Posterior vena cava (tissue), 2 donors: ENCODE data around the gene GFM1. TPM values are rescaled to one million over a fixed set of nuclear protein-coding genes. Genes with fewer than 3 reads are reported as not detected.

Experiments used
- DNase-seq: peaks from one replicate; pipeline ENCODE4 v3.0.0-alpha.2; 2020; ENCODE audit warnings: low spot score
- intact Hi-C, 2 donors: fragments of 100-400 bp; cut with DNase I; formaldehyde crosslinking; loops; one replicate each; pipeline versions ENCODE4 v1.14.1 to v1.14.2; 2022 to 2023
- long read RNA-seq, 2 donors: library from polyadenylated mRNA; unstranded; transcript quantifications; one replicate each; pipeline ENCODE4 v2.0.0, GENCODE V29; 2020 to 2021
- total RNA-seq, 2 donors: library from RNA; stranded (reverse); fragmentation: NEBNext Ultra II Directional; extraction: Animal tissue kit (Norgen Biotek cat#: 25700); gene quantifications; one replicate each; pipeline ENCODE4 v1.2.1, GENCODE V29; 2021
- donor health status: DM: yes; HTN: yes; CAD: no.
- donor health status: DM: yes; HTN: yes; CAD: no.

GFM1 gene
- 10 to 100 TPM; 39.1 to 47.1 TPM for total RNA-seq
- long read RNA-seq, donor 1, transcript GFM1-210 (18 exons, 3,721 nt) = major isoform, 16 of 22 reads
- long read RNA-seq, donor 1, partial matches to known transcripts = 2 of 22 reads
- long read RNA-seq, donor 1, other reads (novel, unspliced or antisense) = 4 of 22 reads
- long read RNA-seq, donor 2, transcript GFM1-210 (18 exons, 3,721 nt) = major isoform, 15 of 27 reads
- long read RNA-seq, donor 2, partial matches to known transcripts = 5 of 27 reads
- long read RNA-seq, donor 2, other reads (novel, unspliced or antisense) = 5 of 27 reads

- intact Hi-C loops = no loop called here
Measured at GRCh38 chr3:158644345-158644908, at the start of gene GFM1. Gene GFM1, plus strand, starts transcription at chr3:158644527. Its CDS starts 108 bp downstream, at chr3:158644635.

GRCh38 chr3:158600787-158601186, 43.5 kb upstream of the GFM1 start:
- intact Hi-C loops = no loop called here

More at GRCh38 chr3:158644345-158644908, at the start of gene GFM1:
- peak; percentile 97 for DNase-seq

DNA sequence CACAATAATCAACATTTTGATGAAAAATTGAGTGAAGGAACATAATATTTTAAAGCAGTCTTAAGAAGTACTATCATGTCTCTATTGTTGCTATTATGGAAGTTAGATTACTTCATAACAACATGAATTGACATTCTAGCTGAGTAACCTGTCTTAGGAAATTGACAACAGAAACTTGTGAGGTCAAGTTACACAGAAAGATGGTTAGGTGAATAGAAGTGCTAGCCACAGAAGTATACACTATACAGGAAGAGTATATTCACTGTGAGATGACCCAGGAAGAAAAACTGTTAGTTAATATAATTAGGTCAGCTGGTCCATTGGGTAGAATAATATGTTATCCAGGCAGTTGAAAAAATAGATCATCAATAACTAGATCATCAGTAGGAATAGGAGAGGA, 42.1 kb upstream of the GFM1 start:
- DNase-seq = no peak
- intact Hi-C loops = no loop called here

More at GRCh38 chr3:158600787-158601186, 43.5 kb upstream of the GFM1 start:
- no peak for DNase-seq

- DNase-seq = no peak
- intact Hi-C loops = no loop called here
Measured at GRCh38 chr3:158617982-158618875, 26.1 kb upstream of the GFM1 start.

- no peak for DNase-seq
- intact Hi-C loops = no loop called here
Measured at GRCh38 chr3:158625881-158626280, 18.4 kb upstream of the GFM1 start.

GRCh38 chr3:158631981-158632380, 12.3 kb upstream of the GFM1 start:
- intact Hi-C loops = no loop called here
- no peak for DNase-seq

DNA sequence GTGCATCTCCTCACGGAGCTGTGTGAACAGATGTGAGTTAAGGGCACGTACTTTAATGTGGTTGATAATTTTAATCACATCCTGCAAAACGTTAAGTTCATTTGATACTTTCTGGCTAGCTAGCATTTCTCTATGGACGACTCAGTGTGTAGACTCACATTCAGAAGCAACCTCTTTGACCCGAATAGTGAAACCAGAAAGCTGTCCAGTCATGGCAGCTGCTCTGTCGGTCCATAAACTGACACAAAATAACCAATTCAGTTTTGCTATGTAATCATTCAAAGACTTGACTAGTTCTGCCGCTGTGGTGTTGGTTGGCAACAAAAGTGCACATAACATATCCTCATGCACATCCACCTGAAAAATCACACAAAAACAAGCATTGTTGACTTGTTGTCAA, 3.7 kb upstream of the GFM1 start:
- intact Hi-C loops = no loop called here
- no peak for DNase-seq

DNA sequence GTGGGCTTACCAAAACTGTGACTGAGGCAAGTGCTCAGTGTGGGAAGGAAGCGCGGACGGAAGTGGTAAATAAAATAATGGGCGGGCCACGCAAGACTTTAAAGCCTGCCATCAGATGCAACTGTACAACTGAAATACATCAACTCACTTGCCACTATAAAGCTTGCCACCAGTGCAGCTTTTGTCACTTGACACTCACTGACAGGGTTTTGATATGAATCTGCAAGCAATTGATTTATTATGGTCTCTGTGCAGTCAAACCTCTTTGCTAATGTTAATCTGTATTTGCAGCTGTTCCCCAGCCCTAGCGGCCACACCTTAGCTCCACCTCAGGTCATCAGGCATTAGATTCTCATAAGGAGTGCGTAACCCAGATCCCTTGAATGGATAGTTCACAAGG, 2.3 kb upstream of the GFM1 start:
- no peak for DNase-seq
- intact Hi-C loops = no loop called here

DNA sequence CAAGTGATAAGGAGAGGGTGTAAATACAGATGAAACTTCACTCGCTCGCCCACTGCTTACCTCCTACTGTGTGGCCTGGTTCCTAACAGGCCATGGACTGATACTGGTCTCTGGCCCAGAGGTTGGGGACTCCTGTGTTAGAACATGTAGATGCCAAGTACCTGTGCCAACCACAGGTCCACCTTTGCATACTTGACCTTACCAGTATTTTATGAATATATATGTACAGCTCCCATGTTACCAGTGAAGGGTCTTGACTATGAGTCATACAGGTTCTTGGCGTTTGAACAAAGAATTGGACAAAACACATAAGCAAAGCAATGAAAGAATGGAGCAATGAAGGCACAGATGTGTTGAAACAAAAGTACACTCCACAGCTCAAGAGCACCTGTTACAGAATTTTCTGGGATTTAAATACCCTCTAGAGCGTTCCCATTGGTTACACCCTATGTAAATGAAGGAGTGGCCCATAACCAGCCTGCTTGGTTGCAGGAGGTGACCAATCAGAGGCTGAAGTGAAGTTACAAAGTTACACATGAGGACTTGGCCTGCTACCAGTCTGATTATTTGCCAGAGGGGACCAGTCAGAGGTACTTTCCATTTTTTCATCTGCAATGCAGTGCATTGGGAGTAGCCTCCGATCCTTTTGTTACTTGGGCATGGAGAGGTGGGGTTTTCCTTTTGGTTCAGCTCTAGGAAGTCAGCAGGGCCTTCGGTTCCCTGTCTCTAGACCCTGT, 1.7 kb upstream of the GFM1 start:
- intact Hi-C loops = no loop called here
- DNase-seq = no peak

DNA sequence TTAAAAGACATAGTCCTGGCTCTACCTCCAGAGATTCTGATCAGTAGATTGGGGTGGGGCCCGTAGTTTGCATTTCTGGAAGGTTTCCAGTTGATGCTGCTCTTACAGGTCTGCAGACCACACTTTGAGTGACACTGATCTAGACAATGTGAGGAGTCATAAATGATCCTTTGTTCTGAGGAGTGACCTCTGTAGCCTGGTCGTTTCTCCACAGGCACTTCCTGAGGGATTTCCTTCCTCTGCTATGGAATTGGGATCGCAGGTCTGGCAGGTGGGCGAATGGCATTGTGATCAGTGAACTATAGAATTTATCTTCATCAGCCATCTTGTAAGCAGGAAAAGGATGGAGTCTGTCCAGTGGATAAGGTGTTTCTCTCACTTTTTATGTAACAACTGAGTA, 5.5 kb downstream of the GFM1 start:
- intact Hi-C loops = no loop called here
- no peak for DNase-seq

DNA sequence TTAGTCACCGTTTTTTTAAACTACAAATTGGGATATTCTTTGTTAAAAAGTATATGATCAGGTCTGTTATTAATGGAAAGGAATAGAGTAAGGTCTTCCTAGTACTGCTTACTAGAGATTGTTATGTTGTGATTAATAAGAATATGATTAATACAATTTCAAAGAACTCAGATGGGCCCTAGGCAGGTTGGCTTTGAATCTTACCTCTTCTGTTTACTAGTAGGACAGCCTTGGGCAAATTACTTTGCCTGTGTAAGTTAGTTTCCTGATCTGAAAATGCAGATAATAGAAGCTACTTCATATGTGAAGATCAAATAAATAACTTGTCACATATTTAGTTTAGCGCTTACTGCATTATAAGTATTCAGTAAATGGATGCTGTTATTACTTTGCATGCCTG, 6.9 kb downstream of the GFM1 start:
- DNase-seq = no peak
- intact Hi-C loops = no loop called here

DNA sequence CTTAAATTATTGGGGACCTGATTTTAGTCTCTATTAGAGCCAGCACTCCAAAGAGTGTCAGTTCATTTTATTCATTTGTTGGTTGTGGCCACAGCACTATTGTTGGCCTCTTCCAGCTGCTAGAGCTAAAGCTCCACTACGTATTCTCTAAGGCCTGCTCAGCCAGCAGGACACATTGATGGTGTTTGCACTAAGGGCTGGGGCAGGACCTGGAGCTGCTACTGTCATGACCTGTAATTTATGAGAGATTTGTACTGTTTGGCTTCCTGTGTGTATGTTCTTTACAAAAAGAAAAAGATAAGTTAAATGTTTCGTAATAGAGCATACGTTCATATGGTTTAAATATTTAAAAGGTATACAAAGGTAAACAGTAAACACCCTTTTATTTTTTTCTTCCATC, 8.1 kb downstream of the GFM1 start:
- DNase-seq = no peak
- intact Hi-C loops = no loop called here

GRCh38 chr3:158658889-158659288, 14.6 kb downstream of the GFM1 start:
- intact Hi-C loops = no loop called here
- DNase-seq = no peak

GRCh38 chr3:158659454-158660237, 15.3 kb downstream of the GFM1 start:
- intact Hi-C loops = loop anchor here (5.0 to 10.0 kb wide), 2 partner anchors 133 to 135 kb away; no protein-coding TSS in a partner anchor
- no peak for DNase-seq

GRCh38 chr3:158660711-158661110, 16.4 kb downstream of the GFM1 start:
- no peak for DNase-seq
- intact Hi-C loops = loop anchor here (5.0 to 10.0 kb wide), 2 partner anchors 132 to 134 kb away; no protein-coding TSS in a partner anchor

DNA sequence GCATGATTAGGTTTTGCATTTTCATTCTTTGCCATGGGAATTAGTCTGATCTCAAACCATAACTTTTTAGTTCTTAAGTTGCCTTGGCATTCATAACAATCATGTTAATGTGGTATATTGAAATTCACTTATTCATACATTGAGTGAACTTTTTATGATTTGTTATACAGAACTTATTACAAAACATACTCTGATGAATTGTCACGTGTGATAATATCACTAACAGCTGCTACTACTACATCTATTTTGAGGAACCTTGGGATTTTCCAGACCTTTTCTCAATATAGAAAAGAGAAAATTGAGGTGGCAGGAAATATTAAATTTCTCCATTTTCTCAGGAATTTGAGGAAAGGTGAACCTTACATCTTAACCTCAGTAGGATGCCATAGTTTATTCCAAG, 18.9 kb downstream of the GFM1 start:
- no peak for DNase-seq
- intact Hi-C loops = loop anchor here (5.0 to 10.0 kb wide), 2 partner anchors 129 to 132 kb away; no protein-coding TSS in a partner anchor

GRCh38 chr3:158663832-158664231, 19.5 kb downstream of the GFM1 start:
- intact Hi-C loops = loop anchor here (5.0 to 10.0 kb wide), 2 partner anchors 128 to 131 kb away; no protein-coding TSS in a partner anchor

DNA sequence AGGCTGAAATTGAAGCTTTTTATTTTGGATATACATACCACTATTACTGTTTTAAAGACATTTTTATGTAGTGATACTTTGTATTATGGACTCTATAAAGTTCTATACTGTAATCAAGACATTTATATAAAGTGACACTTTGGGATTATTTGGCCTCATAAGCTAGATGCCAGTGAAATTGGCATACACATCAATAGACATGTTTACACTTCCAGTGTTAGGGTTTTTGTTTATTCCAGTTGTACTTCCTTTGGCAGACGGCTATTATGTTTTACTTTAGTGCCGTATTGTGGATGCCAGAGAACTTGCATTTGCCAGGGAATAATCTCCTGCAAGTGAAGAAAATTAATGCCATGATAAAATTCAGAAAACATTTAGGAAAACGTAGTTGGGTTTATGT, 22.1 kb downstream of the GFM1 start:
- no peak for DNase-seq
- intact Hi-C loops = loop anchor here in 1 of 2 donors (10.0 kb wide), 1 partner anchor 128 kb away; no protein-coding TSS in a partner anchor

More at GRCh38 chr3:158663832-158664231, 19.5 kb downstream of the GFM1 start:
- no peak for DNase-seq
